Mucosa of rectum (tissue), 2 donors: Measurements from ENCODE around the gene ATP2A3.

Experiments
- H3K27ac ChIP-seq, 2 donors: one replicate each; pipeline ENCODE4 v1.7.0; 2013; ENCODE audit warnings: inconsistent platforms in 2 of 2, low read depth in 2 of 2, low read length in 2 of 2
- H3K27me3 ChIP-seq, 2 donors: one replicate each; pipeline ENCODE4 v1.7.0; 2013; ENCODE audit warnings: low read length in 2 of 2; ENCODE audit not compliant: control insufficient read depth in 2 of 2, insufficient read depth in 2 of 2
- H3K36me3 ChIP-seq, 2 donors: one replicate each; pipeline ENCODE4 v1.7.0; 2013; ENCODE audit warnings: low read length in 2 of 2; ENCODE audit not compliant: control insufficient read depth in 2 of 2, insufficient read depth in 2 of 2
- H3K4me1 ChIP-seq, 2 donors: one replicate each; pipeline ENCODE4 v1.7.0; 2013; ENCODE audit warnings: low read length in 2 of 2, mild to moderate bottlenecking in 1 of 2; ENCODE audit not compliant: control insufficient read depth in 2 of 2, insufficient read depth in 2 of 2
- H3K4me3 ChIP-seq, 2 donors: one replicate each; pipeline ENCODE4 v1.7.0; 2013; ENCODE audit warnings: low read length in 2 of 2
- H3K9ac ChIP-seq, 2 donors: one replicate each; pipeline ENCODE4 v1.7.0; 2013; ENCODE audit warnings: low read length in 2 of 2, low read depth in 1 of 2, mild to moderate bottlenecking in 1 of 2
- H3K9me3 ChIP-seq, 2 donors: one replicate each; pipeline ENCODE4 v1.7.0; 2013; ENCODE audit warnings: low read length in 2 of 2; ENCODE audit not compliant: control insufficient read depth in 2 of 2
- donor health status: healthy.
- donor health status: Normal muscosa, but diverticular disease.

The ATP2A3 gene

DNA sequence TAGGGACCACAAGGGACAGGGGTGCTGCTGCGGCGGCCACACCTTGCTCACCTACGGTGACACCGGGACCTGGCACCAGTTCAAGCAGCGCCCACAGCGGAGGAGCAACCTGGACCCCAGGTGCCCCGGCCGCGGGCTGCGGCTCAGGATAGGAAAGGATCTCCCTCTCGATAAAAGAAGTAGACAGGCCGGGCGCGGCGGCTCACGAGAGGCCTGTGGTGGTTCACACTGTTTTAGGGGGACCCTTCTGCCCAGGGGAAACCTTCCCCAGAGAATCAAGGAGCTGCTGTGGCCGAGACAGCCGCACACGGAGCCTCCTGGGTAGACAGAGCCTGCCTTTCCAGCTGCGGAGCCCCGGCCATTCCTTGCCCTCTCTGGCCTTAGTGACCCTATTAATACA lies 17.9 kb upstream of the ATP2A3 start:
- no peaks in the 10 kb centered on the region for H3K36me3 ChIP-seq
- H3K27me3 ChIP-seq: no peaks in the 10 kb centered on the region
- H3K4me1 ChIP-seq: peaks cover 14 to 28% of the 10 kb centered on the region in 2 donors
- no peak overlapping the region for H3K4me3 ChIP-seq
- H3K9ac ChIP-seq: no peak overlapping the region
- H3K27ac ChIP-seq: no peak overlapping the region
- no peaks in the 10 kb centered on the region for H3K9me3 ChIP-seq

DNA sequence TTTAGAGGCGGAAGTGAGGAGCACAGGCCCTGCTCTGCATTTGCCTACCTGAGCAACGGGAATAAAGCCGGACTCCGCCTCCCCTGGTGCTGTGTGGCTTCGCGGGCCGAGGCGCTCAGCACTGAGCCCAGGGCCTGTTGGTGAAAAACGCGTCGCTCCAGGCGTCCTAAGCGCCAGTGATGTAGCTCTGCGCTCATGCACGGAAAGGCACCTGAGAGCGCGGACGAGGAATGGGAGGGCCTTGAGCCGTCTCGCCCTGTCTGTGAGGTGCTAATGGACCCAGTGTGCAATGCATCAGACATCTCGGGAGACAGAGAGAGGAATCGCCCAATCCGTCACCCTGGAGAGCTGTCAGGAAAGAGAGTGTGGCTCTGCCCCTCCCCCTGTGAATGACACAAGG lies 17.2 kb upstream of the ATP2A3 start:
- Histone ChIP-seq H3K9me3 (no peaks in the 10 kb centered on the region), H3K4me1 (peaks cover 20 to 30% of the 10 kb centered on the region in 2 donors), H3K27me3 (no peaks in the 10 kb centered on the region), H3K27ac (no peak overlapping the region), H3K36me3 (no peaks in the 10 kb centered on the region), H3K4me3 (no peak overlapping the region), H3K9ac (no peak overlapping the region)

- H3K4me1 ChIP-seq: peaks cover 27 to 32% of the 10 kb centered on the region in 2 donors
- no peak overlapping the region for H3K9ac ChIP-seq
- no peaks in the 10 kb centered on the region for H3K9me3 ChIP-seq
- no peaks in the 10 kb centered on the region for H3K27me3 ChIP-seq
- H3K36me3 ChIP-seq: no peaks in the 10 kb centered on the region
- no peak overlapping the region for H3K27ac ChIP-seq
- H3K4me3 ChIP-seq: no peak overlapping the region
These were observed 16.3 kb upstream of the ATP2A3 start for GRCh38 chr17:3980381-3981014.

DNA sequence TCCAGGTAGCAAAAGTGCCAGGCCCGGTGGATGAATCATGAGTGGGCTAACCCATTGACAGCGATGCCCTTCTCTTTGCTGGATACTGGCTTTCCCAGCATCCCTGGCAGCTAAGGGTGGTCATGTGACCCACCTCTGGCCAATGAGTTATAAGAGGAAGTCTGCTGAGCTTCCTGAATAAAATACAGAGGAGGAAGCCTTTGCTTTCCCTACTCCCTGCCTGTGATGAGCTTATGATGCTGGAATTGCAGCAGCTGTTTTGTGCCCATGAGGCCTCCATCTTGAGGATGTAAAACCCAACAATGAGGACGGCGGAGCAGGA lies 15.0 kb upstream of the ATP2A3 start:
- peaks cover 27 to 32% of the 10 kb centered on the region in 2 donors for H3K4me1 ChIP-seq
- H3K27ac ChIP-seq: peak overlapping the region; percentile 95 to 97
- no peaks in the 10 kb centered on the region for H3K27me3 ChIP-seq
- no peak overlapping the region for H3K9ac ChIP-seq
- H3K9me3 ChIP-seq: no peaks in the 10 kb centered on the region
- H3K36me3 ChIP-seq: no peaks in the 10 kb centered on the region
- H3K4me3 ChIP-seq: no peak overlapping the region

- Histone ChIP-seq H3K4me1 (peaks cover 27 to 32% of the 10 kb centered on the region in 2 donors), H3K9me3 (no peaks in the 10 kb centered on the region), H3K27ac (peak overlapping the region; percentile 95 to 97), H3K9ac (peak overlapping the region; percentile 3 to 72), H3K4me3 (peak overlapping the region in 1 of 2 donors; percentile 9), H3K36me3 (no peaks in the 10 kb centered on the region), H3K27me3 (no peaks in the 10 kb centered on the region)
These were observed 14.4 kb upstream of the ATP2A3 start for GRCh38 chr17:3978421-3979289.

DNA sequence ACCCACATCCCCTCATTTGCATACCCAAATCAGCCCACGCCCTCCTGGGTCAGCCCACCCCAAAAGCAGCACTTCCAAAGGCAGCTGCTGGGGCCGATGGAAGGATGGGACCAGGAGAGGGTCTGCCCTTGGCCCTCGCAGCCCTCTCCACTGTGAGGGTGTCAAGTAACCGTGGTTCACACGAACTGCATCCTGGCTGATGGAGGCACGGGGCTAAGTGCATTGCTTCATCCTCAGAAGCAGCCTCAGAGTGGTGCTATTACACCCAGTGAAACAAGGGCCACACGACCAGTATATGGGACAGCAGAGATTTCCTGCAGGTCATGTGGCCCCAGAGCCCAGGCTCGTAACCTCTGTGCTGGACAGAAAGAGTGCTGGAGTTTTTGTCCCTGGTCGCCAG lies 13.2 kb upstream of the ATP2A3 start:
- H3K27me3 ChIP-seq: no peaks in the 10 kb centered on the region
- H3K9ac ChIP-seq: peak overlapping the region; percentile 54 to 72
- peaks cover 32 to 36% of the 10 kb centered on the region in 2 donors for H3K4me1 ChIP-seq
- H3K4me3 ChIP-seq: no peak overlapping the region
- H3K27ac ChIP-seq: peak overlapping the region; percentile 95 to 97
- H3K36me3 ChIP-seq: no peaks in the 10 kb centered on the region
- no peaks in the 10 kb centered on the region for H3K9me3 ChIP-seq

- Histone ChIP-seq H3K9ac (peak overlapping the region; percentile 72 to 79), H3K27ac (peak overlapping the region; percentile 95 to 97), H3K9me3 (no peaks in the 10 kb centered on the region), H3K4me1 (peaks cover 34 to 36% of the 10 kb centered on the region in 2 donors), H3K36me3 (no peaks in the 10 kb centered on the region), H3K4me3 (no peak overlapping the region), H3K27me3 (no peaks in the 10 kb centered on the region)
These were observed 12.5 kb upstream of the ATP2A3 start for GRCh38 chr17:3976675-3977171.

- H3K36me3 ChIP-seq: no peaks in the 10 kb centered on the region
- no peak overlapping the region for H3K27ac ChIP-seq
- peaks cover 34 to 36% of the 10 kb centered on the region in 2 donors for H3K4me1 ChIP-seq
- H3K9ac ChIP-seq: no peak overlapping the region
- H3K9me3 ChIP-seq: no peaks in the 10 kb centered on the region
- no peaks in the 10 kb centered on the region for H3K27me3 ChIP-seq
- no peak overlapping the region for H3K4me3 ChIP-seq
These were observed 10.7 kb upstream of the ATP2A3 start for GRCh38 chr17:3974980-3975379.

GRCh38 chr17:3974138-3974687 lies 10.0 kb upstream of the ATP2A3 start:
- Histone ChIP-seq H3K4me1 (peaks cover 34 to 36% of the 10 kb centered on the region in 2 donors), H3K27me3 (no peaks in the 10 kb centered on the region), H3K4me3 (no peak overlapping the region), H3K27ac (peak overlapping the region in 1 of 2 donors; percentile 9), H3K9ac (no peak overlapping the region), H3K36me3 (no peaks in the 10 kb centered on the region), H3K9me3 (no peaks in the 10 kb centered on the region)
